ENCODE results near the gene OSER1. TPM values are rescaled to one million over a fixed set of nuclear protein-coding genes. Genes with fewer than 3 reads are reported as not detected.

Gene OSER1
- total and polyA plus RNA-seq, 9 of the 15 experiments (the other 6 are each of a cell fraction or from before 2014, with no cell fraction given) = 15.5 to 57.3 (median 19.9) TPM

- TF ChIP-seq SPI1 (IDR thresholded peaks at IDR 0.05; ENCODE audit: borderline replicate concordance, low read depth, low read length) (peak; percentile 38; the same call in 1 of the 2 replicates), LCOR (CRISPR knock-in tag; IDR thresholded peaks at IDR 0.05) (peak; percentile 59), TARDBP (IDR thresholded peaks at IDR 0.05) (peak; percentile 92), KLF1 (tag; IDR thresholded peaks at IDR 0.05) (0 out of 2 replicates have a peak, but pooled peaks have one; percentile 30), KAT2B (IDR thresholded peaks at IDR 0.05; ENCODE audit: low read depth, low read length) (no peak)
These were observed at the start of gene OSER1 (continued) for GRCh38 chr20:44210406-44211176.

GRCh38 chr20:44258226-44258890, 47.8 kb upstream of the OSER1 start:
- FAIRE-seq (no peak), DNase-seq (ENCODE audit: extremely low read depth in 1 of 4, low spot score in 3 of 4) (no peak), ATAC-seq (no peak)
- intact Hi-C loops (cut with micrococcal nuclease) (no loop called here), in situ Hi-C loops (cut with MboI) (no loop called here)
- Histone ChIP-seq H2AFZ (ENCODE audit: low read depth, low read length) (no peak overlapping the region), H3K4me1 (replicated peaks in 1 of 2; ENCODE audit: control insufficient read depth in 2 of 2, insufficient read depth in 2 of 2, low read length in 2 of 2) (no peaks in the 10 kb centered on the region; a peak in 1 of 5 replicates), H3K36me3 (ENCODE audit: control insufficient read depth, insufficient read depth, low read length) (no peaks in the 10 kb centered on the region), H3K27ac (ENCODE audit: extremely low read depth, low read depth, low read length) (no peak overlapping the region), H3K9me1 (ENCODE audit: control insufficient read depth, insufficient read depth, low read length) (no peaks in the 10 kb centered on the region), H3K79me2 (ENCODE audit: control insufficient read depth, insufficient read depth, low read length) (no peaks in the 10 kb centered on the region), H3K9ac (ENCODE audit: insufficient read depth in 1 of 2, low read depth in 2 of 2, low read length in 2 of 2) (no peak overlapping the region; a peak in 1 of 4 replicates), H3K27me3 (ENCODE audit: control insufficient read depth in 2 of 2, insufficient read depth in 2 of 2, low read length in 2 of 2) (peaks cover 2 to 6% of the 10 kb centered on the region in 2 experiments; a peak in 1 of 5 replicates), H3K4me2 (ENCODE audit: insufficient read depth, low read length) (no peak overlapping the region), H3K9me3 (replicated peaks; ENCODE audit: control insufficient read depth, insufficient read depth, low read depth, low read length) (no peaks in the 10 kb centered on the region), H3K4me3 (no peak overlapping the region), H4K20me1 (replicated peaks; ENCODE audit: control insufficient read depth, insufficient read depth, low read length) (peaks cover 8% of the 10 kb centered on the region)
- CTCF ChIA-PET (ENCODE audit: low intra/inter-chr PET ratio) = no interaction called here
- POLR2A ChIA-PET = no interaction called here
- BruUV-seq (replicated peaks) = no TSS peak
- 4% methylated on average over 21 of the region's 28 CpGs for WGBS (ENCODE audit: insufficient coverage, low coverage, missing lambda C conversion rate)
- TF ChIP-seq ZNF263 (CRISPR knock-in tag; IDR thresholded peaks at IDR 0.05; ENCODE audit: borderline replicate concordance) (peak; percentile 76), MTF1 (CRISPR knock-in tag; IDR thresholded peaks at IDR 0.05; ENCODE audit: borderline replicate concordance) (no peak)
